Measurements from ENCODE around the gene PDZRN4. TPM values are rescaled to one million over a fixed set of nuclear protein-coding genes. Genes with fewer than 3 reads are reported as not detected.
"Not testable (repeated sequence)": the region's sequence is repeated elsewhere in the genome, so short reads cannot be mapped to it uniquely, and the experiment has no call there.

PDZRN4 gene
- total RNA-seq, 2 experiments from 2014 or later, result not detected

GRCh38 chr12:41587574-41587973, 399.5 kb downstream of the PDZRN4 start:
- Mint-ChIP-seq H3K9me3 (no peaks in the 10 kb centered on the region), H3K36me3 (no peaks in the 10 kb centered on the region)
- no peak for ATAC-seq (ENCODE audit: low read depth)

GRCh38 chr12:41589878-41590277, 401.8 kb downstream of the PDZRN4 start:
- ATAC-seq (ENCODE audit: low read depth) (no peak), DNase-seq (no peak)
- POLR2A ChIA-PET, result no interaction called here
- no peak overlapping the region for H3K27ac Mint-ChIP-seq
- H3K36me3 Mint-ChIP-seq, result no peaks in the 10 kb centered on the region
- no peaks in the 10 kb centered on the region for H3K9me3 Mint-ChIP-seq
- peaks cover 4% of the 10 kb centered on the region for H3K27me3 Mint-ChIP-seq
- H3K4me1 Mint-ChIP-seq, result no peaks in the 10 kb centered on the region
- no peak overlapping the region for H3K4me3 Mint-ChIP-seq

More at GRCh38 chr12:41587574-41587973, 399.5 kb downstream of the PDZRN4 start:
- DNase-seq, result no peak
- H3K27ac Mint-ChIP-seq, result no peak overlapping the region
- H3K27me3 Mint-ChIP-seq, result peaks cover 4% of the 10 kb centered on the region
- H3K4me1 Mint-ChIP-seq, result no peaks in the 10 kb centered on the region
- POLR2A ChIA-PET, result no interaction called here
- no peak overlapping the region for H3K4me3 Mint-ChIP-seq

- ATAC-seq (ENCODE audit: low read depth) (no peak), DNase-seq (no peak)
- H3K36me3 Mint-ChIP-seq, result no peaks in the 10 kb centered on the region
- H3K27me3 Mint-ChIP-seq, result peaks cover 2% of the 10 kb centered on the region
- POLR2A ChIA-PET, result no interaction called here
- H3K27ac Mint-ChIP-seq, result no peak overlapping the region
- H3K4me3 Mint-ChIP-seq, result no peak overlapping the region
- H3K9me3 Mint-ChIP-seq, result no peaks in the 10 kb centered on the region
- H3K4me1 Mint-ChIP-seq, result no peaks in the 10 kb centered on the region
These were observed 408.1 kb downstream of the PDZRN4 start for GRCh38 chr12:41596190-41596589.

GRCh38 chr12:41604830-41605229, 416.7 kb downstream of the PDZRN4 start:
- Mint-ChIP-seq H3K27ac (no peak overlapping the region), H3K27me3 (peaks cover 3% of the 10 kb centered on the region), H3K36me3 (no peaks in the 10 kb centered on the region), H3K4me1 (no peaks in the 10 kb centered on the region), H3K4me3 (no peak overlapping the region), H3K9me3 (no peaks in the 10 kb centered on the region)
- POLR2A ChIA-PET, result no interaction called here
- DNase-seq (no peak), ATAC-seq (ENCODE audit: low read depth) (no peak)

- Mint-ChIP-seq H3K9me3 (no peaks in the 10 kb centered on the region), H3K27ac (no peak overlapping the region), H3K36me3 (no peaks in the 10 kb centered on the region), H3K4me3 (no peak overlapping the region), H3K4me1 (no peaks in the 10 kb centered on the region), H3K27me3 (peaks cover 3% of the 10 kb centered on the region)
- DNase-seq (no peak), ATAC-seq (ENCODE audit: low read depth) (no peak)
- POLR2A ChIA-PET, result no interaction called here
These were observed 417.6 kb downstream of the PDZRN4 start for GRCh38 chr12:41605545-41606305.

- POLR2A ChIA-PET, result no interaction called here
- Mint-ChIP-seq H3K36me3 (no peaks in the 10 kb centered on the region), H3K27me3 (peaks cover 3% of the 10 kb centered on the region), H3K4me1 (no peaks in the 10 kb centered on the region), H3K4me3 (no peak overlapping the region), H3K9me3 (peaks cover 3% of the 10 kb centered on the region), H3K27ac (no peak overlapping the region)
- no peak for ATAC-seq (ENCODE audit: low read depth)
- no peak for DNase-seq
These were observed 418.6 kb downstream of the PDZRN4 start for GRCh38 chr12:41606468-41607445.

- H3K27me3 Mint-ChIP-seq, result no peaks in the 10 kb centered on the region
- no peak for ATAC-seq (ENCODE audit: low read depth)
These were observed 424.9 kb downstream of the PDZRN4 start for GRCh38 chr12:41612892-41613557.

GRCh38 chr12:41615174-41615573, 427.1 kb downstream of the PDZRN4 start:
- H3K27ac Mint-ChIP-seq; DNase-seq; POLR2A ChIA-PET; H3K9me3 Mint-ChIP-seq; H3K27me3 Mint-ChIP-seq; H3K4me3 Mint-ChIP-seq; H3K4me1 Mint-ChIP-seq; ATAC-seq (ENCODE audit: low read depth); H3K36me3 Mint-ChIP-seq: not testable (repeated sequence)

More at GRCh38 chr12:41612892-41613557, 424.9 kb downstream of the PDZRN4 start:
- peaks cover 3% of the 10 kb centered on the region for H3K9me3 Mint-ChIP-seq
- no peak for DNase-seq
- H3K4me1 Mint-ChIP-seq, result no peaks in the 10 kb centered on the region
- no peak overlapping the region for H3K4me3 Mint-ChIP-seq
- H3K36me3 Mint-ChIP-seq, result no peaks in the 10 kb centered on the region
- no peak overlapping the region for H3K27ac Mint-ChIP-seq
- POLR2A ChIA-PET, result no interaction called here

- Mint-ChIP-seq H3K4me1 (no peaks in the 10 kb centered on the region), H3K4me3 (no peak overlapping the region), H3K27ac (no peak overlapping the region), H3K36me3 (no peaks in the 10 kb centered on the region), H3K27me3 (no peaks in the 10 kb centered on the region), H3K9me3 (no peaks in the 10 kb centered on the region)
- ATAC-seq (ENCODE audit: low read depth) (no peak), DNase-seq (no peak)
- POLR2A ChIA-PET, result no interaction called here
These were observed 431.6 kb downstream of the PDZRN4 start for GRCh38 chr12:41619705-41620104.

GRCh38 chr12:41621291-41621690, 433.2 kb downstream of the PDZRN4 start:
- Mint-ChIP-seq H3K4me3 (no peak overlapping the region), H3K36me3 (no peaks in the 10 kb centered on the region), H3K27ac (no peak overlapping the region), H3K27me3 (peaks cover 2% of the 10 kb centered on the region), H3K9me3 (no peaks in the 10 kb centered on the region), H3K4me1 (no peaks in the 10 kb centered on the region)
- POLR2A ChIA-PET, result no interaction called here
- ATAC-seq (ENCODE audit: low read depth), result no peak
- DNase-seq, result no peak
